SK-N-SH (cell line): ENCODE data around the gene ADD2. TPM values are rescaled to one million over a fixed set of nuclear protein-coding genes. Genes with fewer than 3 reads are reported as not detected.

Experiments used
- CTCF ChIA-PET: fragments of 300-600, 350-600 bp; formaldehyde crosslinking; extraction: SDS; loops from one replicate; lab custom pipeline; 2021; lab: Yijun Ruan, JAX
- POLR2A ChIA-PET: fragments of 350-600 bp; sonication (Branson Sonifier 250); formaldehyde crosslinking; extraction: SDS; loops from one replicate; lab custom pipeline; 2020; ENCODE audit warnings: antibody characterized with exemption, inconsistent platforms; lab: Yijun Ruan, JAX
- DNase-seq: peaks from one replicate; pipeline ENCODE4 v3.0.0; 2012
- H2AFZ ChIP-seq: fragments of 200-600 bp; sonication (generic); 2 replicates; pipeline ENCODE4 v1.8.1; 2016; ENCODE audit warnings: antibody characterized with exemption, mild to moderate bottlenecking, low read depth
- H3F3A ChIP-seq: fragments of 200-600 bp; sonication (generic); replicated peaks from 2 replicates; pipeline ENCODE3; 2016; ENCODE audit warnings: antibody characterized with exemption, mild to moderate bottlenecking; ENCODE audit not compliant: insufficient read depth
- H3K27ac ChIP-seq, 2 experiments: fragments of 200-500 bp in 1 of 2; fragments of 200-600 bp in 1 of 2; sonication (Bioruptor generic) in 1 of 2; sonication (generic), shearing (Covaris generic) in 1 of 2; 2 replicates each; pipeline versions ENCODE4 v1.5.1 to v1.6.1; 2014 to 2016; ENCODE audit warnings: low read depth in 2 of 2, inconsistent platforms in 1 of 2, low read length in 1 of 2, mild to moderate bottlenecking in 1 of 2, mixed read lengths in 1 of 2
- H3K27me3 ChIP-seq: fragments of 200-600 bp; sonication (generic), shearing (Covaris generic); 2 replicates; pipeline ENCODE4 v1.6.1; 2016; ENCODE audit warnings: mixed run types; ENCODE audit not compliant: insufficient read depth
- H3K36me3 ChIP-seq, 2 experiments: fragments of 200-500 bp in 1 of 2; fragments of 200-600 bp in 1 of 2; sonication (Bioruptor generic) in 1 of 2; sonication (generic) in 1 of 2; replicated peaks in 1 of 2; 2 replicates each; pipeline versions ENCODE3 to v1.5.1; 2014 to 2016; ENCODE audit warnings: low read length in 1 of 2, mild to moderate bottlenecking in 1 of 2; ENCODE audit not compliant: insufficient read depth in 2 of 2, control insufficient read depth in 1 of 2
- H3K4me1 ChIP-seq, 2 experiments: fragments of 200-500 bp in 1 of 2; fragments of 200-600 bp in 1 of 2; sonication (Bioruptor generic) in 1 of 2; sonication (generic), shearing (Covaris generic) in 1 of 2; 2 replicates each; pipeline versions ENCODE4 v1.5.1 to v1.6.1; 2014 to 2016; ENCODE audit warnings: low read depth in 1 of 2, low read length in 1 of 2, mixed run types in 1 of 2; ENCODE audit not compliant: insufficient read depth in 2 of 2, control insufficient read depth in 1 of 2
- H3K4me2 ChIP-seq: fragments of 200-600 bp; sonication (generic), shearing (Covaris generic); 2 replicates; pipeline ENCODE4 v1.6.1; 2017; ENCODE audit warnings: mixed run types
- H3K4me3 ChIP-seq, 2 experiments: fragments of 200-500 bp in 1 of 2; fragments of 200-600 bp in 1 of 2; sonication (Bioruptor generic) in 1 of 2; sonication (generic), shearing (Covaris generic) in 1 of 2; 2 replicates each; pipeline versions ENCODE4 v1.5.1 to v1.8.1; 2014 to 2016; ENCODE audit warnings: low read depth in 2 of 2, inconsistent platforms in 1 of 2, low read length in 1 of 2, mild to moderate bottlenecking in 1 of 2, mixed read lengths in 1 of 2, moderate library complexity in 1 of 2
- H3K79me2 ChIP-seq: fragments of 200-600 bp; sonication (generic); 2 replicates; pipeline ENCODE4 v1.8.1; 2017; ENCODE audit warnings: mild to moderate bottlenecking; ENCODE audit not compliant: insufficient read depth
- H3K9ac ChIP-seq: fragments of 200-600 bp; sonication (generic); 2 replicates; pipeline ENCODE4 v1.6.1; 2017; ENCODE audit warnings: mixed run types
- H3K9me2 ChIP-seq: fragments of 200-600 bp; sonication (generic); 2 replicates; pipeline ENCODE4 v1.6.1; 2017; ENCODE audit warnings: mixed run types
- H3K9me3 ChIP-seq: fragments of 200-600 bp; sonication (generic); 2 replicates; pipeline ENCODE4 v1.6.1; 2017; ENCODE audit warnings: mixed run types, mild to moderate bottlenecking, moderate library complexity
- H4K20me1 ChIP-seq: fragments of 200-600 bp; sonication (generic); 2 replicates; pipeline ENCODE4 v1.6.1; 2017; ENCODE audit warnings: mild to moderate bottlenecking, mixed run types; ENCODE audit not compliant: insufficient read depth
- ELF1 ChIP-seq: IDR thresholded peaks from 2 replicates; pipeline ENCODE4 v1.4.0; 2012
- FOSL2 ChIP-seq: IDR thresholded peaks from 2 replicates; pipeline ENCODE4 v1.4.0; 2012; ENCODE audit warnings: low read depth, mild to moderate bottlenecking, moderate library complexity, borderline replicate concordance
- MAX ChIP-seq: IDR thresholded peaks from 2 replicates; pipeline ENCODE4 v1.4.0; 2012; ENCODE audit warnings: low read depth
- MEF2A ChIP-seq: IDR thresholded peaks from 2 replicates; pipeline ENCODE4 v1.4.0; 2012; ENCODE audit warnings: low read depth, borderline replicate concordance
- NFIC ChIP-seq: IDR thresholded peaks from 2 replicates; pipeline ENCODE4 v1.4.0; 2012; ENCODE audit warnings: borderline replicate concordance
- PBX3 ChIP-seq: IDR thresholded peaks from 2 replicates; pipeline ENCODE4; 2012
- RAD21 ChIP-seq: IDR thresholded peaks from 2 replicates; pipeline ENCODE4 v1.6.1; 2012; ENCODE audit warnings: mild to moderate bottlenecking, low read length
- RCOR1 ChIP-seq: fragments of 150-350 bp; IDR thresholded peaks from 2 replicates; pipeline ENCODE4 v1.6.1; 2017; ENCODE audit warnings: antibody characterized with exemption, low read length
- RXRA ChIP-seq: IDR thresholded peaks from 2 replicates; pipeline ENCODE4 v1.4.0; 2012; ENCODE audit warnings: low read depth, mild to moderate bottlenecking, borderline replicate concordance
- SIN3A ChIP-seq: IDR thresholded peaks from 2 replicates; pipeline ENCODE4 v1.6.1; 2012; ENCODE audit warnings: low read depth, mild to moderate bottlenecking, low read length, moderate library complexity, borderline replicate concordance
- TEAD4 ChIP-seq: IDR thresholded peaks from 2 replicates; pipeline ENCODE4 v1.4.0; 2012; ENCODE audit warnings: mild to moderate bottlenecking, borderline replicate concordance; ENCODE audit not compliant: insufficient read depth
- USF2 ChIP-seq: fragments of 150-350 bp; IDR thresholded peaks from 2 replicates; pipeline ENCODE4 v1.6.1; 2017; ENCODE audit warnings: antibody characterized with exemption, low read length, low read depth, borderline replicate concordance
- WGBS: methylation state at CpG from one replicate; pipeline ENCODE4 v1.1.6; 2017; ENCODE audit warnings: low lambda C conversion rate; 5-methylcytosine and 5-hydroxymethylcytosine counted together
- polyA plus RNA-seq, 3 experiments: library from polyadenylated mRNA; depleted of rRNA; stranded (reverse); fragments of >200 nt; gene quantifications; 2 replicates each; pipeline ENCODE4 v1.2.3, GENCODE V29; 2012

ADD2 gene
- polyA plus RNA-seq, 1 of the 3 experiments (the other 2 are of a cell fraction): 0.30 TPM

- Histone ChIP-seq H3K4me1 (peaks cover 0 to 3% of the 10 kb centered on the region in 2 experiments; a peak in 1 of 4 replicates), H2AFZ (no peak overlapping the region), H3F3A (no peaks in the 10 kb centered on the region), H3K9me3 (no peaks in the 10 kb centered on the region), H3K4me2 (no peak overlapping the region), H4K20me1 (no peaks in the 10 kb centered on the region), H3K36me3 (no peaks in the 10 kb centered on the region), H3K4me3 (no peak overlapping the region), H3K27ac (no peak overlapping the region), H3K9me2 (no peaks in the 10 kb centered on the region), H3K79me2 (no peaks in the 10 kb centered on the region), H3K9ac (no peak overlapping the region), H3K27me3 (peaks cover 11% of the 10 kb centered on the region)
- no peak for TF ChIP-seq MEF2A
- ChIA-PET POLR2A (no interaction called here), CTCF (interaction anchor here (0.6 to 4.0 kb wide), 3 partner anchors 13 to 176 kb away, joined by 4 to 14 read pairs (median 4); partner anchors contain the start of gene FIGLA)
- WGBS: 43% methylated on average over 2 of the region's 2 CpGs
- DNase-seq: no peak
Measured at GRCh38 chr2:70772486-70773155, 4.6 kb upstream of the ADD2 start.

GRCh38 chr2:70771446-70771845, 3.4 kb upstream of the ADD2 start:
- DNase-seq: no peak
- TF ChIP-seq ELF1 (no peak), RAD21 (no peak), USF2 (no peak), PBX3 (no peak), TEAD4 (no peak), NFIC (no peak), FOSL2 (no peak), MAX (no peak), RXRA (no peak), SIN3A (no peak), RCOR1 (no peak)
- Histone ChIP-seq H3K9me3 (no peaks in the 10 kb centered on the region), H3K36me3 (no peaks in the 10 kb centered on the region), H4K20me1 (no peaks in the 10 kb centered on the region), H3F3A (no peaks in the 10 kb centered on the region), H3K79me2 (no peaks in the 10 kb centered on the region), H3K27me3 (peaks cover 23% of the 10 kb centered on the region), H3K27ac (no peak overlapping the region), H2AFZ (no peak overlapping the region), H3K4me2 (no peak overlapping the region), H3K4me3 (no peak overlapping the region), H3K9ac (no peak overlapping the region), H3K9me2 (no peaks in the 10 kb centered on the region), H3K4me1 (peaks cover 0 to 9% of the 10 kb centered on the region in 2 experiments; a peak in 2 of 4 replicates)
- 78% methylated on average over 2 of the region's 2 CpGs for WGBS
- ChIA-PET POLR2A (no interaction called here), CTCF (interaction anchor here (1.8 to 4.1 kb wide), 4 partner anchors 18 to 468 kb away, joined by 4 to 25 read pairs (median 18); partner anchors contain the start of genes FAM136A and FIGLA)
